ENCODE measurements around the gene RAPGEF3.

Gene RAPGEF3

GRCh38 chr12:47757364-47757839 lies 1.3 kb downstream of the RAPGEF3 start:
- DNase-seq (ENCODE audit: low spot score): no peak

- DNase-seq (ENCODE audit: low spot score): no peak
These were observed 2.8 kb downstream of the RAPGEF3 start for GRCh38 chr12:47755655-47756562.

GRCh38 chr12:47754881-47755280 lies 3.8 kb downstream of the RAPGEF3 start:
- no peak for DNase-seq (ENCODE audit: low spot score)

GRCh38 chr12:47754126-47754525 lies 4.6 kb downstream of the RAPGEF3 start:
- no peak for DNase-seq (ENCODE audit: low spot score)

- DNase-seq (ENCODE audit: low spot score): no peak
These were observed 5.4 kb downstream of the RAPGEF3 start for GRCh38 chr12:47753021-47754001.

GRCh38 chr12:47752552-47752951 lies 6.1 kb downstream of the RAPGEF3 start:
- DNase-seq (ENCODE audit: low spot score): no peak

- DNase-seq (ENCODE audit: low spot score): no peak
These were observed 6.6 kb downstream of the RAPGEF3 start for GRCh38 chr12:47752121-47752520.

- no peak for DNase-seq (ENCODE audit: low spot score)
These were observed 7.1 kb downstream of the RAPGEF3 start for GRCh38 chr12:47751561-47751960.

GRCh38 chr12:47750916-47751470 lies 7.7 kb downstream of the RAPGEF3 start:
- no peak for DNase-seq (ENCODE audit: low spot score)

- no peak for DNase-seq (ENCODE audit: low spot score)
These were observed 8.4 kb downstream of the RAPGEF3 start for GRCh38 chr12:47750229-47750798.

GRCh38 chr12:47748899-47749298 lies 9.8 kb downstream of the RAPGEF3 start:
- DNase-seq (ENCODE audit: low spot score): no peak

GRCh38 chr12:47748507-47748828 lies 10.2 kb downstream of the RAPGEF3 start:
- DNase-seq (ENCODE audit: low spot score): no peak

- DNase-seq (ENCODE audit: low spot score): no peak
These were observed 10.8 kb downstream of the RAPGEF3 start for GRCh38 chr12:47747596-47748506.

- DNase-seq (ENCODE audit: low spot score): no peak
These were observed 11.6 kb downstream of the RAPGEF3 start for GRCh38 chr12:47747126-47747525.

GRCh38 chr12:47746523-47746922 lies 12.2 kb downstream of the RAPGEF3 start:
- no peak for DNase-seq (ENCODE audit: low spot score)

- no peak for DNase-seq (ENCODE audit: low spot score)
These were observed 12.6 kb downstream of the RAPGEF3 start for GRCh38 chr12:47746073-47746472.

- DNase-seq (ENCODE audit: low spot score): no peak
These were observed 13.1 kb downstream of the RAPGEF3 start for GRCh38 chr12:47745485-47746041.

GRCh38 chr12:47744778-47745436 lies 13.8 kb downstream of the RAPGEF3 start:
- no peak for DNase-seq (ENCODE audit: low spot score)

- peak; percentile 83 for DNase-seq (ENCODE audit: low spot score)
These were observed 14.6 kb downstream of the RAPGEF3 start for GRCh38 chr12:47744005-47744651.

Data from HuH-7 (cell line).